KMS-11 (cell line): ENCODE measurements around the gene C12orf42.

ENCODE experiments used
- H2AFZ ChIP-seq: fragments of 200-600 bp; sonication (generic); 2 replicates; pipeline ENCODE4 v1.6.1; 2016; ENCODE audit warnings: antibody characterized with exemption, mixed run types, low read depth
- H3K27ac ChIP-seq: fragments of 200-600 bp; sonication (generic); 2 replicates; pipeline ENCODE4 v1.6.1; 2016; ENCODE audit warnings: mild to moderate bottlenecking, mixed run types
- H3K27me3 ChIP-seq: fragments of 200-600 bp; sonication (generic); 2 replicates; pipeline ENCODE4 v1.6.1; 2017; ENCODE audit warnings: mild to moderate bottlenecking, low read depth, mixed run types, moderate library complexity; ENCODE audit not compliant: insufficient read depth
- H3K36me3 ChIP-seq: fragments of 200-600 bp; sonication (generic); 2 replicates; pipeline ENCODE4 v1.6.1; 2017; ENCODE audit warnings: mild to moderate bottlenecking, mixed run types; ENCODE audit not compliant: insufficient read depth
- H3K4me1 ChIP-seq: fragments of 200-600 bp; sonication (generic); 2 replicates; pipeline ENCODE4 v1.6.1; 2016; ENCODE audit warnings: mild to moderate bottlenecking, low read depth, mixed run types; ENCODE audit not compliant: poor library complexity, severe bottlenecking
- H3K4me2 ChIP-seq: fragments of 200-600 bp; sonication (generic); 2 replicates; pipeline ENCODE4 v1.7.0; 2016; ENCODE audit warnings: mild to moderate bottlenecking, mixed run types
- H3K4me3 ChIP-seq: fragments of 200-600 bp; sonication (generic); IDR thresholded peaks from 2 replicates; pipeline ENCODE4 v1.6.1; 2017; ENCODE audit warnings: low read depth, low read length, mixed read lengths; ENCODE audit not compliant: insufficient read depth
- H3K79me2 ChIP-seq: fragments of 200-600 bp; sonication (generic); 2 replicates; pipeline ENCODE4 v1.6.1; 2016; ENCODE audit warnings: low read depth, mixed run types; ENCODE audit not compliant: insufficient read depth
- H3K9ac ChIP-seq: fragments of 200-600 bp; sonication (generic); 2 replicates; pipeline ENCODE4 v1.6.1; 2016; ENCODE audit warnings: mild to moderate bottlenecking, mixed run types
- H4K20me1 ChIP-seq: fragments of 200-600 bp; sonication (generic); 2 replicates; pipeline ENCODE4 v1.6.1; 2016; ENCODE audit warnings: mild to moderate bottlenecking, mixed run types; ENCODE audit not compliant: insufficient read depth
- CTCF ChIP-seq: fragments of 200-600 bp; sonication (generic); conservative IDR thresholded peaks from 2 replicates; pipeline ENCODE4 v1.6.1; 2017; ENCODE audit warnings: low read depth, mild to moderate bottlenecking, antibody characterized with exemption, low read length, moderate library complexity, mixed read lengths

C12orf42 gene

GRCh38 chr12:103495469-103496456 is at the start of gene C12orf42:
TSS of gene C12orf42 (minus strand) at chr12:103495968. CDS start at chr12:103478426, 17,542 bp downstream.
- H3K27me3 ChIP-seq = no peaks in the 10 kb centered on the region
- H3K36me3 ChIP-seq = no peaks in the 10 kb centered on the region
- H3K4me3 ChIP-seq = no peak within 1 kb of the TSS
- peak; percentile 67 for TF ChIP-seq CTCF
- H4K20me1 ChIP-seq = no peaks in the 10 kb centered on the region
- no peaks in the 10 kb centered on the region for H3K79me2 ChIP-seq
- peak within 1 kb of the TSS; percentile 96 for H3K4me2 ChIP-seq
- no peaks in the 10 kb centered on the region for H3K4me1 ChIP-seq
- H2AFZ ChIP-seq = peak within 1 kb of the TSS; percentile 95
- H3K9ac ChIP-seq = peak within 1 kb of the TSS; percentile 42; the same call in 1 of the 2 replicates
- no peak within 1 kb of the TSS for H3K27ac ChIP-seq

- Histone ChIP-seq H3K4me3 (no peak overlapping the region), H3K4me1 (no peaks in the 10 kb centered on the region), H3K79me2 (no peaks in the 10 kb centered on the region), H3K27me3 (no peaks in the 10 kb centered on the region), H4K20me1 (no peaks in the 10 kb centered on the region), H3K9ac (no peak overlapping the region), H3K36me3 (no peaks in the 10 kb centered on the region), H2AFZ (no peak overlapping the region), H3K27ac (no peak overlapping the region), H3K4me2 (no peak overlapping the region)
- TF ChIP-seq CTCF = no peak
Measured at GRCh38 chr12:103542078-103542477, 46.3 kb upstream of the C12orf42 start.

GRCh38 chr12:103540319-103540718 is 44.6 kb upstream of the C12orf42 start:
- no peaks in the 10 kb centered on the region for H3K79me2 ChIP-seq
- no peak overlapping the region for H3K4me2 ChIP-seq
- TF ChIP-seq CTCF = no peak
- no peak overlapping the region for H3K9ac ChIP-seq
- H3K27ac ChIP-seq = no peak overlapping the region
- no peaks in the 10 kb centered on the region for H3K27me3 ChIP-seq
- H2AFZ ChIP-seq = no peak overlapping the region
- H4K20me1 ChIP-seq = no peaks in the 10 kb centered on the region
- H3K4me1 ChIP-seq = no peaks in the 10 kb centered on the region
- H3K4me3 ChIP-seq = no peak overlapping the region
- no peaks in the 10 kb centered on the region for H3K36me3 ChIP-seq

GRCh38 chr12:103538397-103538796 is 42.6 kb upstream of the C12orf42 start:
- no peak overlapping the region for H2AFZ ChIP-seq
- no peaks in the 10 kb centered on the region for H3K27me3 ChIP-seq
- H3K4me1 ChIP-seq = no peaks in the 10 kb centered on the region
- H3K4me2 ChIP-seq = no peak overlapping the region
- TF ChIP-seq CTCF = no peak
- H3K27ac ChIP-seq = no peak overlapping the region
- no peaks in the 10 kb centered on the region for H3K36me3 ChIP-seq
- H3K79me2 ChIP-seq = no peaks in the 10 kb centered on the region
- no peaks in the 10 kb centered on the region for H4K20me1 ChIP-seq
- H3K4me3 ChIP-seq = no peak overlapping the region
- H3K9ac ChIP-seq = no peak overlapping the region
